ENCODE measurements around the gene FBXW7. TPM values are rescaled to one million over a fixed set of nuclear protein-coding genes. Genes with fewer than 3 reads are reported as not detected.

The FBXW7 gene
- total RNA-seq, 1 donor = 15.9 TPM

- no peak for DNase-seq (ENCODE audit: low read depth in 2 of 3, low spot score in 2 of 3)
Observed at GRCh38 chr4:152434011-152434410, 101.9 kb downstream of the FBXW7 start.

- no peak for DNase-seq (ENCODE audit: low read depth in 2 of 3, low spot score in 2 of 3)
Observed at GRCh38 chr4:152431784-152432183, 104.1 kb downstream of the FBXW7 start.

- no peak for DNase-seq (ENCODE audit: low read depth in 2 of 3, low spot score in 2 of 3)
Observed at GRCh38 chr4:152431291-152431690, 104.6 kb downstream of the FBXW7 start.

- no peak for DNase-seq (ENCODE audit: low read depth in 2 of 3, low spot score in 2 of 3)
Observed at GRCh38 chr4:152430507-152430906, 105.4 kb downstream of the FBXW7 start.

- DNase-seq (ENCODE audit: low read depth in 2 of 3, low spot score in 2 of 3) = no peak
Observed at GRCh38 chr4:152427981-152428380, 107.9 kb downstream of the FBXW7 start.

GRCh38 chr4:152424977-152425376, 110.9 kb downstream of the FBXW7 start:
- DNase-seq (ENCODE audit: low read depth in 2 of 3, low spot score in 2 of 3) = no peak

GRCh38 chr4:152424396-152424795, 111.5 kb downstream of the FBXW7 start:
- DNase-seq (ENCODE audit: low read depth in 2 of 3, low spot score in 2 of 3) = no peak

- no peak for DNase-seq (ENCODE audit: low read depth in 2 of 3, low spot score in 2 of 3)
Observed at GRCh38 chr4:152422817-152423320, 113.0 kb downstream of the FBXW7 start.

- DNase-seq (ENCODE audit: low read depth in 2 of 3, low spot score in 2 of 3) = no peak
Observed at GRCh38 chr4:152421576-152421975, 114.3 kb downstream of the FBXW7 start.

GRCh38 chr4:152419809-152420208, 116.1 kb downstream of the FBXW7 start:
- DNase-seq (ENCODE audit: low read depth in 2 of 3, low spot score in 2 of 3) = no peak

GRCh38 chr4:152417673-152418072, 118.2 kb downstream of the FBXW7 start:
- DNase-seq (ENCODE audit: low read depth in 2 of 3, low spot score in 2 of 3) = no peak

GRCh38 chr4:152415980-152416379, 119.9 kb downstream of the FBXW7 start:
- DNase-seq (ENCODE audit: low read depth in 2 of 3, low spot score in 2 of 3) = no peak

- peak in 2 of 3 donors; percentile 18 to 59 for DNase-seq (ENCODE audit: low read depth in 2 of 3, low spot score in 2 of 3)
Observed at GRCh38 chr4:152408514-152409327, 127.2 kb downstream of the FBXW7 start.

GRCh38 chr4:152401424-152401823, 134.5 kb downstream of the FBXW7 start:
- no peak for DNase-seq (ENCODE audit: low read depth in 2 of 3, low spot score in 2 of 3)

- DNase-seq (ENCODE audit: low read depth in 2 of 3, low spot score in 2 of 3) = peak in 2 of 3 donors; percentile 9 to 56
Observed at GRCh38 chr4:152399246-152399645, 136.6 kb downstream of the FBXW7 start.

- DNase-seq (ENCODE audit: low read depth in 2 of 3, low spot score in 2 of 3) = peak in 1 of 3 donors; percentile 23
Observed at GRCh38 chr4:152398060-152398459, 137.8 kb downstream of the FBXW7 start.

GRCh38 chr4:152394791-152395190, 141.1 kb downstream of the FBXW7 start:
- no peak for DNase-seq (ENCODE audit: low read depth in 2 of 3, low spot score in 2 of 3)

- DNase-seq (ENCODE audit: low read depth in 2 of 3, low spot score in 2 of 3) = no peak
Observed at GRCh38 chr4:152392079-152392478, 143.8 kb downstream of the FBXW7 start.

GRCh38 chr4:152390216-152390615, 145.7 kb downstream of the FBXW7 start:
- no peak for DNase-seq (ENCODE audit: low read depth in 2 of 3, low spot score in 2 of 3)

- DNase-seq (ENCODE audit: low read depth in 2 of 3, low spot score in 2 of 3) = no peak
Observed at GRCh38 chr4:152389359-152389758, 146.5 kb downstream of the FBXW7 start.

- DNase-seq (ENCODE audit: low read depth in 2 of 3, low spot score in 2 of 3) = peak in 1 of 3 donors; percentile 14
Observed at GRCh38 chr4:152385551-152385950, 150.3 kb downstream of the FBXW7 start.

- no peak for DNase-seq (ENCODE audit: low read depth in 2 of 3, low spot score in 2 of 3)
Observed at GRCh38 chr4:152382057-152382785, 153.7 kb downstream of the FBXW7 start.

Data from hematopoietic multipotent progenitor cell (in vitro differentiated cells).